Left cardiac atrium (tissue), 4 donors: ENCODE data around the gene VDR. TPM values are rescaled to one million over a fixed set of nuclear protein-coding genes. Genes with fewer than 3 reads are reported as not detected.

Source experiments
- ATAC-seq, 2 donors: fragments of 200-7000 bp; cut with Tn5 transposase; one replicate each; pipeline ENCODE4 v1.9.1; 2020; ENCODE audit warnings: mild to moderate bottlenecking in 2 of 2, moderate library complexity in 2 of 2
- DNase-seq: peaks from one replicate; pipeline ENCODE4 v3.0.0-alpha.2; 2020
- intact Hi-C, 2 donors: fragments of 100-400 bp; cut with DNase I; formaldehyde crosslinking; loops; one replicate each; pipeline versions ENCODE4 v1.14.1 to v1.15.1; 2022 to 2023
- total RNA-seq, 2 donors: library from RNA; stranded (reverse); fragmentation: NEBNext Ultra II Directional; extraction: Animal tissue kit (Norgen Biotek cat#: 25700); gene quantifications; one replicate each; pipeline ENCODE4 v1.2.1, GENCODE V29; 2021
- donor health status: DM: no; HTN: yes; CAD: no.
- donor health status: DM: no; HTN: yes; CAD: no; lungs with severe emphysema.
- donor health status: DM: yes; HTN: yes; CAD: no.
- donor health status: Dilated cardiomyopathy.

Gene VDR
- total RNA-seq, 2 donors from 2014 or later, result 0.74 to 3.1 TPM

- intact Hi-C loops, result no loop called here
- DNase-seq (no peak), ATAC-seq (no peak)
Measured at GRCh38 chr12:47840571-47840970, 64.2 kb downstream of the VDR start.

GRCh38 chr12:47839214-47839876 lies 65.4 kb downstream of the VDR start:
- intact Hi-C loops, result loop anchor here (2.0 to 5.0 kb wide), 5 partner anchors 37 to 122 kb away; no protein-coding TSS in a partner anchor
- no peak for ATAC-seq
- DNase-seq, result no peak

- intact Hi-C loops, result loop anchor here (2.0 to 5.0 kb wide), 5 partner anchors 36 to 121 kb away; no protein-coding TSS in a partner anchor
- ATAC-seq (peak; percentile 54 to 55), DNase-seq (no peak)
Measured at GRCh38 chr12:47838286-47838931, 66.4 kb downstream of the VDR start.

- intact Hi-C loops, result loop anchor here (2.0 to 5.0 kb wide), 6 partner anchors 35 to 121 kb away; no protein-coding TSS in a partner anchor
- ATAC-seq (peak; percentile 67 to 73), DNase-seq (peak; percentile 74)
Measured at GRCh38 chr12:47837190-47838171, 67.3 kb downstream of the VDR start.

GRCh38 chr12:47835831-47836155 lies 69.0 kb downstream of the VDR start:
- ATAC-seq (no peak), DNase-seq (no peak)
- intact Hi-C loops, result loop anchor here (2.0 to 5.0 kb wide), 5 partner anchors 33 to 119 kb away; no protein-coding TSS in a partner anchor

- ATAC-seq, result no peak
- intact Hi-C loops, result loop anchor here (5.0 kb wide), 4 partner anchors 33 to 118 kb away; no protein-coding TSS in a partner anchor
Measured at GRCh38 chr12:47835006-47835830, 69.6 kb downstream of the VDR start.

GRCh38 chr12:47834199-47834903 lies 70.4 kb downstream of the VDR start:
- no peak for DNase-seq
- intact Hi-C loops, result no loop called here
- ATAC-seq, result no peak

More at GRCh38 chr12:47835006-47835830, 69.6 kb downstream of the VDR start:
- no peak for DNase-seq

GRCh38 chr12:47833591-47834012 lies 71.2 kb downstream of the VDR start:
- no peak for ATAC-seq
- intact Hi-C loops, result no loop called here
- no peak for DNase-seq

GRCh38 chr12:47832263-47832933 lies 72.4 kb downstream of the VDR start:
- ATAC-seq (no peak), DNase-seq (no peak)
- intact Hi-C loops, result no loop called here

- ATAC-seq (no peak), DNase-seq (no peak)
- intact Hi-C loops, result no loop called here
Measured at GRCh38 chr12:47829584-47829983, 75.2 kb downstream of the VDR start.

- peak; percentile 85 to 86 for ATAC-seq
- intact Hi-C loops, result no loop called here
- peak; percentile 87 for DNase-seq
Measured at GRCh38 chr12:47828976-47829482, 75.8 kb downstream of the VDR start.

GRCh38 chr12:47828008-47828975 lies 76.5 kb downstream of the VDR start:
- intact Hi-C loops, result no loop called here
- ATAC-seq (peak; percentile 6 to 9), DNase-seq (no peak)

- ATAC-seq, result peak in 1 of 2 donors; percentile 43
Measured at GRCh38 chr12:47825173-47825639, 79.6 kb downstream of the VDR start.

GRCh38 chr12:47824635-47825034 lies 80.2 kb downstream of the VDR start:
- intact Hi-C loops, result no loop called here
- DNase-seq, result no peak
- no peak for ATAC-seq

More at GRCh38 chr12:47825173-47825639, 79.6 kb downstream of the VDR start:
- intact Hi-C loops, result no loop called here
- peak; percentile 75 for DNase-seq

- DNase-seq, result no peak
- intact Hi-C loops, result no loop called here
- no peak for ATAC-seq
Measured at GRCh38 chr12:47824198-47824597, 80.6 kb downstream of the VDR start.
